Measurements from ENCODE around the gene LPP.

The LPP gene

GRCh38 chr3:188473591-188474288 lies 319.8 kb downstream of the LPP start:
- DNase-seq (ENCODE audit: low read depth) = no peak

- no peak for DNase-seq (ENCODE audit: low read depth)
Observed at GRCh38 chr3:188476935-188477334, 323.0 kb downstream of the LPP start.

- no peak for DNase-seq (ENCODE audit: low read depth)
Observed at GRCh38 chr3:188480011-188480410, 326.1 kb downstream of the LPP start.

- no peak for DNase-seq (ENCODE audit: low read depth)
Observed at GRCh38 chr3:188482929-188483328, 329.0 kb downstream of the LPP start.

GRCh38 chr3:188486126-188486525 lies 332.2 kb downstream of the LPP start:
- no peak for DNase-seq (ENCODE audit: low read depth)

GRCh38 chr3:188486952-188487351 lies 333.0 kb downstream of the LPP start:
- DNase-seq (ENCODE audit: low read depth) = no peak

GRCh38 chr3:188487652-188488051 lies 333.7 kb downstream of the LPP start:
- no peak for DNase-seq (ENCODE audit: low read depth)

GRCh38 chr3:188488801-188489200 lies 334.8 kb downstream of the LPP start:
- no peak for DNase-seq (ENCODE audit: low read depth)

GRCh38 chr3:188489639-188490405 lies 335.9 kb downstream of the LPP start:
- DNase-seq (ENCODE audit: low read depth) = peak; percentile 64

- no peak for DNase-seq (ENCODE audit: low read depth)
Observed at GRCh38 chr3:188490416-188490815, 336.5 kb downstream of the LPP start.

- DNase-seq (ENCODE audit: low read depth) = no peak
Observed at GRCh38 chr3:188491276-188491687, 337.3 kb downstream of the LPP start.

- DNase-seq (ENCODE audit: low read depth) = no peak
Observed at GRCh38 chr3:188496390-188496789, 342.4 kb downstream of the LPP start.

- no peak for DNase-seq (ENCODE audit: low read depth)
Observed at GRCh38 chr3:188497021-188497420, 343.1 kb downstream of the LPP start.

- no peak for DNase-seq (ENCODE audit: low read depth)
Observed at GRCh38 chr3:188503647-188504046, 349.7 kb downstream of the LPP start.

GRCh38 chr3:188505151-188505550 lies 351.2 kb downstream of the LPP start:
- no peak for DNase-seq (ENCODE audit: low read depth)

GRCh38 chr3:188505911-188506310 lies 352.0 kb downstream of the LPP start:
- DNase-seq (ENCODE audit: low read depth) = no peak

- DNase-seq (ENCODE audit: low read depth) = no peak
Observed at GRCh38 chr3:188506446-188506845, 352.5 kb downstream of the LPP start.

- peak; percentile 95 for DNase-seq (ENCODE audit: low read depth)
Observed at GRCh38 chr3:188507244-188507720, 353.3 kb downstream of the LPP start.

- DNase-seq (ENCODE audit: low read depth) = no peak
Observed at GRCh38 chr3:188508454-188508853, 354.5 kb downstream of the LPP start.

GRCh38 chr3:188509316-188509715 lies 355.4 kb downstream of the LPP start:
- DNase-seq (ENCODE audit: low read depth) = no peak

GRCh38 chr3:188510366-188510765 lies 356.4 kb downstream of the LPP start:
- peak; percentile 91 for DNase-seq (ENCODE audit: low read depth)

- no peak for DNase-seq (ENCODE audit: low read depth)
Observed at GRCh38 chr3:188513662-188514328, 359.8 kb downstream of the LPP start.

- no peak for DNase-seq (ENCODE audit: low read depth)
Observed at GRCh38 chr3:188516515-188516914, 362.6 kb downstream of the LPP start.

Data from non-pigmented ciliary epithelial cell (primary cell).